HG02588 (cell line): ENCODE measurements around the gene GFRA1.

ENCODE experiments used
- ATAC-seq: cut with Tn5 transposase; IDR thresholded peaks from one replicate; pipeline ENCODE4 v1.9.1; 2021; ENCODE audit warnings: mild to moderate bottlenecking, moderate library complexity; ENCODE audit not compliant: unreplicated experiment

Gene GFRA1

GRCh38 chr10:116245156-116245555 lies 27.9 kb downstream of the GFRA1 start:
- no peak for ATAC-seq

DNA sequence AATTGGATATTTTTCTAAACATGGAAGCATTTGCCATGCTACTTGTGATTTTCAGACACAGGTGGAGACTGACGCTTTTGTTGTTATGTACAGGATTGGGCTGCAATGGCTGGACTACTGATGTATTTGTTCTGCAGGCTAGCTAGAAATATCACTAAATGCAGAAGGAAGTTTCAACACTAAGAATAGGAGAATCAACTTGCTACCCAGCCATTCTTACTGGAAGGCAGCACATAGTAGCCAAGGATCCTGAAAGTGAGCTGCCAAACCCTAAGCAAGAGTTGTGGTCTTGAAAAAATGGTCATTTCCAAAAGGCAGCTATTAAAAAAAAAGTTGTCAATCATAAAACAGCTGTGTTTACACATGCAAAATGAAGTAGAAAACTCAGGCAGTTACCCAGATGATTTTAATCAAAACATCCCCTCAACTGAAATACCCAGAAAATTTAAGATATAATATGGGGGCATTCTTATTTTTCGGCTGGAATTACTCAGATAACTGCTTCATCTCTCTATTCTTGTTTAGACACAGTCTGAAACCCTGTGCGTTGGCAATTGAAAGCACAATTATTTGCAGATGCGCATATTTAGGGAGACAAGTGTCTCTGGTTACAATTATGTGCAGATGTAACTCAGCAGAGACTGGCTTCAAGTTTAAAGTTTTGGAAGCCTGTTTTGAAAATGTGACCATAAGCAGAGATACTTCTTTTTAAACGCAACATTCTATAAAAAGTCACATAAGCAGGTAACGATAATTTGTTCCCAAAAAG lies 31.2 kb downstream of the GFRA1 start:
- ATAC-seq, result no peak

DNA sequence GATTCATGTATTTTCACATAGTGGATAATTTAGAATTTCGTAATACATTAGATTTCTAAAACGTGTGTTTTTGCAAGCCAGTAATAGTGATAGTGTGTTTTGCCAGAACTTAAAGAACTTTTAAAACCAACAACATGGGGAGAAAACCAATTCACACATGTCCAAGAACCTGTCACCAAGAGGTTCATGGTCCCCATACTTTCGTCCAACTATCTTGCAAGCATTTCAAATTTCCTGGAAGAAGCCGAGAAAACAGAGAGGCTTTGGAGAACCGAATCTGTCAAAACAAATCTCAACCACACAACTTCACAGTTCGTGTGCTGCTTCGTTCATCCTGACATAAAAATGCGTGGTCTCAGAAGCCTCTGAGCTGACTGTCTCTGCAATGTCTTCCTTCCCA lies 31.9 kb downstream of the GFRA1 start:
- ATAC-seq, result no peak

DNA sequence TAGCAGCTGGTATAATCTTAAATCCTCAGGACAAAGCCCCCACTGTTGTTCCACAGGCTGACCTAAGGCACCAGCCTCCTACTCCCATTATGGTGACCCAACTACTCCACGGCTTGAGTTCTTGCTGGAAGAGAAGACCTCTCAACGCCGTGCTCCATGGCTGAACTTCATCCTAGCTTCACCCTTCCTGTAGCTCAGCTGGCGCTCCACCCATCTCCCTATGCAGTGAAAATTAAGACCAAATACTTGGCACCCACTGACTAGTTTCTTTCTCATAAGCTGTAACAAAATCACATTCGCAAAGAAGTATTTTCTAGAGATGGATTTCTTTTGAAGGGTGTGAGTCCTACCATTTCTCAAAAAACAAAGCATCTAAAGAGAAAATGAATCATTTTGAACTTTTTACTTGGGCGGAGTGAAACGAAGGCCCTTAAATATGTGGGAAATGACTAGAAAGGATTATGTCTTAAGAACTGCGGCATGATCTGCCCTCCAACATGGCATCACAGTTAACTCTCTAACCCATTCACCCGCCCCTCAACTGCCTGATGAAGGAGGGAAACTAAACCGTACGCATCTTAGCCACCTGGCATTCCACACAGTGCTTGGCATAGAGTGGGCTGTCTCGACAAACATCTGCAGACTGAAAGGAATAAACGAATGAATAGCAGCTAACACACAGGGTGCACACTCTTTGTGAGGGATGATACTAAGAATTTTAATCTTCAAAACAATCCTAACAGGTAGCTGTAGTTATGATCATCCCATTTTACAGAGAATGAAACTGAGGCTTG lies 32.7 kb downstream of the GFRA1 start:
- no peak for ATAC-seq

- ATAC-seq, result no peak
Observed at GRCh38 chr10:116239229-116239628, 33.8 kb downstream of the GFRA1 start.

DNA sequence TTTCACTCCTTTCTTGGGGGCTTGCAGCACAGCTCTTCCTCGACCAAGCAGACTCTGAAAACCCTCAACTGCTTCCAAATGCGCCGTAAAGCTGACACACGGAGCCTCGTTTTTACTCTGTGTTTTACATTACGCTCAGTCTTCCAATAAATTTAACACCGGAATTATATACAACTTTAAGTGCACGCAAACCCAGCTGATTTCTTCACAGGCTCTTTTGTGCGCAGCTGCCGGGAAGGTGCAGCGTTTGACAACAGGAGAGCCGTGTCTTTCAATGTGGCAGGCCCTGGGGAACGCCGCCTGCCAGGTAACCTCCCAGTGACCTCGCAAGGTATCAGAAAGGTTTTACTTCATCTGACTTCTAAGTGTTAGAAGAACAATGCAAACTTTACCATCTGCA lies 35.0 kb downstream of the GFRA1 start:
- ATAC-seq, result no peak

DNA sequence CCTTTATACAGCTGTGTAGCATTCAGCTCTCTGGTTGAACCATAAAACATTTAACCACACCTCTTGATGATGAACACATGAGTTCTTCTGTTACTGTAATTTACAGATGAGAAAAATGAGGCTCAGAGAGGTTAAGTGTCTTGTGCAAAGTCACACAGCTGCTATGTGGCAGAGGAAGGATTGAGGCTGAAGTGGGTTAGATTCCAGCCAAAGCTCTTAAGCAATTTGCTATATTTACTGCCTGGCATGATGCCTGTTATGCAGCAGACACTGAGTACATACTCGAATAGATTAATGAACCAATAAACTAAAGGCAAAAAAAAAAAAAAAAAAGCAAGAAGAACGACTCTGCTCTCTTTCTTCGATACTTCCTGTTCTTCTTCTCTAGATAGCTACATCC lies 35.7 kb downstream of the GFRA1 start:
- no peak for ATAC-seq

DNA sequence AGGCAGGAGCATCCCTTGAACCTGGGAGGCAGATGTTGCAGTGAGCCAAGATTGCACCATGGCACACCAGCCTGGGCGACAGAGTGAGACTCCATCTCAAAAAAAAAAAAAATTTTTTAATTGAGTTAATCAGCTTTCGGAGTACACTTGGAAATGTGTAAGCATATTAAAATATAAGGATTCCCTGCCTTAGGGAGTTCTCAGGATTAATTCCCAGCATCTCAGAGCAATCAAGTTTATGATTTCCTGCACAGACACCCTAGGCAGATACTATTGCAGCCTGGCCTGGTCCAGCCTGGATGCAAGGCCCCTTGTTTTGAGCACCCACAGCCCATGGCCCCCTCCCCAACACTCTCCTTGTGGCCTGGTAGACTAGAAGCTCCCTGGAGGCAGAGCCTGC lies 39.8 kb downstream of the GFRA1 start:
- ATAC-seq, result no peak

- no peak for ATAC-seq
Observed at GRCh38 chr10:116232613-116233012, 40.4 kb downstream of the GFRA1 start.

DNA sequence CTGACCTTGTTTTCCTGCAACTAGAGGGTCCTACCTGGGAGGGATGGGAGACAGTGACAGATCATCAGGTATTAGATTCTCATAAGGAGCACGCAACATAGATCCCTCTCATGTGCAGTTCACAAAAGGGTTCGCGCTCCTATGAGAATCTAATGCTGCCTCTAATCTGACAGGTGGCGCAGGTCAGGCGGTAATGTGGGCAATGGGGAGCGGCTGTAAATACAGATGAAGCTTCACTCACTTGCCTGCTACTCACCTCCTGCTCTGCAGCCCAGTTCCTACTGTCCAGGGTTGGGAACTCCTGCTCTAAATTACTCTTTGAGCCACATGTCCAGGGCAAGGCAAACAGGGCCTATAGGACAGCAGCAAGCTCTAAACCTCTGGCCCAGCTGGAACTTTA lies 46.2 kb downstream of the GFRA1 start:
- no peak for ATAC-seq

- ATAC-seq, result no peak
Observed at GRCh38 chr10:116226053-116226452, 47.0 kb downstream of the GFRA1 start.

GRCh38 chr10:116223289-116223688 lies 49.7 kb downstream of the GFRA1 start:
- ATAC-seq, result no peak

DNA sequence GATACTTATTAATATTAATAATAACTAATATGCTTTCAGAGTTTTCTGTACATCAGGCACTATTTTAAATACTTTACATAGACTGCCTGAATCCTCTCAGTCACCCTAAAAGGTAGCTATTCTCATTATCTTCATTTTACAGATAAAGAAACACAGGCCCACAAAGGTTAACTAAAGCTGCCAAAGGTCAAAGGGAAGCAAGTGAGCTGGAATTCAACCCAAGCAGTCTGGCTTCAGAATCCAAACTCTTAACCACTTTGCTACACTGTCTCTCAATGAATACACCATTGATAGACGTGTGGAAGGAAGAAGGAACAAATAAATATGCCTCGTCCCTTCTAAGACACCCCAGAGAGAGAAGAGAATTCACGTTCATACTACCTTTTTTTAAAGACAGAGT lies 52.0 kb downstream of the GFRA1 start:
- ATAC-seq, result no peak

GRCh38 chr10:116216676-116217075 lies 56.3 kb downstream of the GFRA1 start:
- no peak for ATAC-seq

DNA sequence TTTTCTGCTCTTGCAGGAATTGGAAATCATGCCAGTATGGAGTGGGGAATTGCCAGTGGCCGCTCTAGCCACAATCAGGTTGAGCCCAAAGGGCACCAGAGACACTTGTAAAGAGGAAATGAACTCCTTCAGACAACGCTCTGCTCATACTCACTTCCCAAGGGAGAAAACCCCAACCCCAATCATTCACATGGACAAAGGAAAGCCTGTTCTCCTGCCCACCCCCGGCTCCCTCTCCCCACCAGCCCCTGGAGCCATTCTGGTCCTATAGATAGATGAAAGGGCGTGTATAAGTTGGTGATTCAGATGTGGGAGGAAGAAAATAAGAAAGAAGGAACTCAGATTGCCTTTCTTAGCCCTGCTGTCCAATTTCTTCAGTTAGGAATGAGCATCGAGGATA lies 57.4 kb downstream of the GFRA1 start:
- no peak for ATAC-seq

GRCh38 chr10:116211682-116212081 lies 61.3 kb downstream of the GFRA1 start:
- ATAC-seq, result no peak

GRCh38 chr10:116210588-116211346 lies 62.2 kb downstream of the GFRA1 start:
- no peak for ATAC-seq

DNA sequence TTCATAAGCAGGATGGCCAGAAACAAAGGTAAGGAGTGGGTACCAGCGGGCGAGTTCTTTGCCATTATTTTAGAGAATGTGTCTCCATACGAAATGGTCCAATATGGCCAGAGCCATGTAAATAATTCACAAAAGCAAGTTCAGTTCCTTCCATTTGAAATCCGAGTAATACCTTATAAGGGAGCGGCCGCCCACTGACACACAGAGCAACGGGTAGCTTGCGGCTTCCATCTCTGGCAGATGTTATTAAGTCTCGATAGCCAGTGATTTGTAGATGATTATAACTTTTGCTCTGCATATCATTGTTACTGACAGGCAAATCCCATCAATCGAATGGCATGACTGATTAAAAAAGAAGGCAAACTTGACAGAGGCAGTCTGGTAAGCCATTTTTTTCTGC lies 63.2 kb downstream of the GFRA1 start:
- ATAC-seq, result no peak

GRCh38 chr10:116208956-116209567 lies 63.9 kb downstream of the GFRA1 start:
- ATAC-seq, result no peak

DNA sequence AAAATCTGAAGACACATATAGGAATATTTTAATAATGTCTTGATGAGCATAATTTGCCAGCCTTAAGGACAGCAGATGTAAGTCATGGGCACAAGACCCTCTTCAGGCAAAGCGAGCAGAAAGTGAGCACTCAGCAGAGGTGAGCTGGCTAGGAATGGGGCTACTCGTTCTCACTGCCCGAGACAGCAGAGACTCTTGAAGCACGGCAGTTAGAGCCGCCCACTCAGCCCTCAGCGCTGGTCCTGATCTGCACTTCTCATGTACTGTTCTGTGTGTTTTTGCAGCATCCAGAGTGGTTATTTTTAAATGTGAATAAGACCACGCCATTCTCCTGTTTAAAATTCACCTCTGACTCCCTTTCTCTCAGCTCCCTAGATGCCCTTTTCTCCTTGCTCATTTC lies 65.3 kb downstream of the GFRA1 start:
- ATAC-seq, result no peak

- no peak for ATAC-seq
Observed at GRCh38 chr10:116203661-116204060, 69.3 kb downstream of the GFRA1 start.
